Hematopoietic multipotent progenitor cell treated with erythropoietin and hydrocortisone succinate and interleukin-3 and kit ligand, for 6 days (in vitro differentiated cells): ENCODE measurements around the gene CHRND.

Experiments
- DNase-seq: peaks from one replicate; pipeline ENCODE4 v3.0.0-alpha.2; 2015

The CHRND gene

GRCh38 chr2:232488097-232488711, 37.8 kb upstream of the CHRND start:
- no peak for DNase-seq

GRCh38 chr2:232488721-232489300, 37.1 kb upstream of the CHRND start:
- DNase-seq = no peak

- DNase-seq = no peak
Measured at GRCh38 chr2:232489516-232490220, 36.3 kb upstream of the CHRND start.

DNA sequence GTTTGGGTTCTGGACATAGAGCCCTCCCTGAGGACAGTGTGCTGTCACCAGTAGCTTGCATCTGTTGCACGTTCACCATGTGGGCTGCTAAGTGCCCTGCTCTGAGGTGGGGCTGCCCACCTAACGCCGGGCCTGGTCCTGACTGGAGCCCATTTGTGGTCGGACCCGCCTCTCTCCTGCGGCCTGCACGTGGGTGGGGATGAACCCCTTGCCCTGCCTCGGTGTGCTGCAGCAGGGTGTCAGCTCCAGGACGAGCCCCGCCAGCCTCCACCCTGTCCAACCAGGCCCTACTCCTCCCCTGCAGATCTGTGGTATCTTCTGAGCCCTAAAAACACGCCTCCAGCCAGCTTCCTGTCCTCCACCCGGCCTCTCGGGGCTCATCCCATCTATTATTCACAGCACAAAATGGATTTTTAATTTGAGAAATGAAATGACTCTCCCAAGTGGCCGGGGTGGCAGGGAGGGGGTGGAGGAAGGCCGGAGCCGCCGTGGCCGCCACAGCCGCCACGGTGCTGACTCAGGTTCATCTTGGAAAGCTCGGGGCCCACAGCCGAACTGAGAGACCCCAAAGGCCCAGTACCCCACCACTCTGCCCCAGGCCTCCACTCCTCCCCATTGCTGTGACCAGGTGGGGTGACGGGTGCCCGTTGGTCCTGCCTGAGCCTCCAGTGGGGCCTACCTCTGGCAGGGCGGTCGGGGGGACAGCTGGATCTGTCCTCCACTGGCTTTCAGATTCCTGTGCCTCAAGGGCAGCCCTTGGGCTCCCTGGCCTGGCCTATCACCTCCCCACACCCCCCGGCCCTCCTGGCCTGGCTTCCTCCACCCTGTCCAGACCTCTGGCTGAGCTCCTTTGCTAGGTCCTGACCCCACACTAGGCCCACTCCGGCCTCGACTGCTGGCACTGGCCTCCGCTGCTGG, 35.5 kb upstream of the CHRND start:
- no peak for DNase-seq

DNA sequence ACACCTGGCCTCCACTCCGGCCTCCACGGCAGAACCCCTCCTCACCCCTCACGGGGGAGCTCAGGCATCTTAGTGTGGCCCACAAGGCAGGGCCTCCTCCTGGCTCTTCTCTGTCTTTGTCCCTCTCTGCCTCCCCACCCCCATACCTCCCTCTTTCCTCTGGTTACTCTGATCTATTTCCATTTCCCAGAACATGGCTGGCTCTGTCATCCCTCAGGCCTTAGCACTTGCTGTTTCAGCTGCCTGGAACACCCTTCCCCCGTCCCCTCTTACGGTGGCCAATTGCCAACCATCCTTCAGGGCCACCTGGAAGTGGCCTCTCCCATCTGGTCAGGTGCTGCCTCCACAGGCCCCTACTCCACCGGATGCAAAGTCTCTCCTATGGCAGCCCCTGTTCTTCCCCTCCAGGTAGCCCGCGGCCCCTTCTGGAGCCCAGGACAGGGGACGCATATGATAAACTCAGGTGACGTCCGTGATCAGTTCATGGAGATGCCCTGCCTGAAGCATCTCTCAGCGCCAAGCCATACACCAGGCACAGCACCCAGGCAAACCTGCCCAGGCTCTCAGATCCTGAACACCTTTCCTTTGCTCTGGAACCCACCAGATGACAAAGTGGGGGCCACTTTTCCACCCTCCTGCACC, 34.7 kb upstream of the CHRND start:
- DNase-seq = no peak

GRCh38 chr2:232492236-232492848, 33.6 kb upstream of the CHRND start:
- DNase-seq = no peak

DNA sequence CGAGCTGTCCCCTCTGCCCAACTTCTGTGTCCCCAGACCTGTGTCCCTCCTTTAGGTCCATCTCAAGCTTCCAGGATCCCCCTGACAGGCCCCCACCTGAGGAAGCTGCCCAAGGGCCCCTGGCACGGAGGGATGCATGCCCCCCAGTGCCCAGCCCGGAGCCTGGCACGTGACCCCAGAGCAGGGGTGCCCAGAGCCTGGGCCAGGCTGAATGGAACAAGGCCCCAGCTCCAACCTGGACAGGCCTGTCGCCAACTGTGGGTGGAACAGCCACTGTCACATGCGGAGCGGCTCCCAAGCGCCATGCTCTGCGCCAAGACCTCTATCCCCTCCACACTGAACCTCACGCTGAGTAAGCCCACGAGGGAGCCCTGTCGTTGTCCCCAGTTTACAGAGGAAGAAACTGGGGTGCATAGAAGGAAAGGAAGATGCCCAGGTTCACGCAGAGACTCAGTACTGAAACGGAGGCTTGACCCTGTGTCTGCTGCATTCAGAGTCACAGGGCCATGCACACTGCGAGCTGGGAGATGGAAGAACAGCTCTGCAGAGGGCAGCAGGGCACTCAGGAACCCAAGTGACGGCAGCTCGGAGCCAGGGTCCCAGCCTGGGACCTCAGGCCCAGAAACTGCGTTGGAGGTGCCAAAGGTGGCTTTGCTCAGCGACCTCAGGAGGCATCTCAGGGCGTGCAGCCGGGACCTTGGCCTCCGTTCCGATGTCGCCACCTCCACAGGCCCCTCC, 32.8 kb upstream of the CHRND start:
- no peak for DNase-seq

GRCh38 chr2:232493701-232494474, 32.1 kb upstream of the CHRND start:
- DNase-seq = no peak

GRCh38 chr2:232494542-232494941, 31.4 kb upstream of the CHRND start:
- no peak for DNase-seq

DNA sequence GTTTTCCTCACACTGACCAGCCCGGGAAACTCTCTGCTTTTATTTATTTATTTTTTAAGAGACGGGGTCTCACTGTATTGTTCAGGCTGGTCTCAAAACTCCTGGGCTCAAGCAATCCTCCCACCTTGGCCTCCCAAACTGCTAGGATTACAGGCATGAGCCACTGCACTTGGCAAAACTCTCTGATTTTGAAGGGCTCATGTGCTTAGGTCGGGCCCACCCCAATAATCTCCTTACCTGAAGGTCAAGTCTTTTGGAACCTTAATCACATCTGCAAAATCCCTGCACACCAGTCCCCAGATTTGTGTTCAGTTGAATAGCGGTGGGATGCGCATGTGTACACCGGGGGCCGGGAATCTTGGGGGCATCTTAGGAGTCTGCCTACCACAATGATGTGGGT, 30.7 kb upstream of the CHRND start:
- DNase-seq = no peak

GRCh38 chr2:232496501-232497270, 29.3 kb upstream of the CHRND start:
- no peak for DNase-seq

DNA sequence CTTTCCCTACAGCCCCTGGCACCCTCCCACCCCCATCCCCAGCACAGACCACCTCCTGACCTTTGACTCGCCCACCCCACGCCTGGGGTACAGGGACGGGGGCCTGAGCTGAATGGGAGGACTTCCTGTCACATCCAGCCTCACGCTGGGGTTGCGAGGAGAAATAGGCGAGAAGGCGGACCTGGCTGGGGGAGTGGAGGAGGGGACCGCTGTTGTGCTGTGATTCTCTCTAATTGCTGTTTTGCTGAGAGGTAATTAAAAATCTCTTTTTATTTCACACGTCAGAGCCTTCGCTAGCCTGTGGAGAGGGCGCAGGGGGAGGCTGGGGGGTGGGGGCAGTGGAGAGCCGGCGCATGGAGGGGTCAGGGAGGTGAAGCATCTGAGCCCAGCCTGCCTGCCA, 28.6 kb upstream of the CHRND start:
- DNase-seq = no peak

- no peak for DNase-seq
Measured at GRCh38 chr2:232498452-232498851, 27.5 kb upstream of the CHRND start.

DNA sequence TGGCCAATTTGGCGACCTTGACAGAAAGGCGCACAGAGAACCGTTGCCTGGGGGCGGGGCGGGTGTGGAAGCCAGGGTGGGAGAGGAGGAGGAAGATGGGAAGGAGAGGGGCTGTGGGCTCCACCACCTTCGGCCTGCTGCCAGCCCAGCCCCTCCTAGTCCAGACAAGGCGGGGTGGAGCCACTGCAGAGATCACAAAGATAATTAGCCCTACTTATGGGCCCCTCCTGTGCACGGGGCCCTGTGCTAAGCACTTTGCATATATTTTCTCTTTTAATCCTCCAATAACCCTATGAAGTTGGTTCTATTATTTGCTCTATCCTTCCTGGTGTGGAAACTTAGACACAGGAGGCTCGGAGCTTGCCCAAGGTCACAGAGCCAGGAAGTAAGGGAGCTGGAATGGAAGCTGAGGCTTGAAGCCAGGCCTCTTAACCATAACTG, 24.6 kb upstream of the CHRND start:
- DNase-seq = no peak

DNA sequence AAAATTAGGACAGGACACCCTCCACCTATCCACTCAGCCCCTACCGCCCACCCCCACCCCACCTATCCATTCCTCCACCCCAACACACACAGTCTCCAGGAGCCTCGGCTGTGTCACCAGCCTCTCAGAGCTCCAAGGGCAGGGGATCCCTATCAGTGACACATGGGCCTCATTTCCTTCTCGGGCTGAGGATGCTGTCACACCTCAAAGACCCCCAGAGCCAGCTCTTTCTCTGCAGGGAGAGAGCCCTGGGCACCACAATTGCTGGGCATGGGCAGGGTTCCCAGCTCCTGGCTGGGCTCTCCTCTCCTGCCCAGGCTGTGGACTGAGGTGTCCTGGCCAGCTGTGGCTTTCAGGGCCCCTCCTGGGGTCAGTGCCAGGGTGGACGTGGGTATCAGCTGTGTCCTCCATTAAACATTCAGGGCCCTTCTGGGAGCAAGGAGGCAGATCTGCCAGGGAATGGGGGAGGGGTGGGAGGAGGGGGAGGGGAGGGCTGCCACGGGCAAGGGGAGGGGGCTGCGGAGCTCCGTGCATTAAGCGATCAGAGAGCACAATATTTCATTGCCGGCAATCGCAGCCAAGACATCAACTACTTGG, 24.1 kb upstream of the CHRND start:
- no peak for DNase-seq

DNA sequence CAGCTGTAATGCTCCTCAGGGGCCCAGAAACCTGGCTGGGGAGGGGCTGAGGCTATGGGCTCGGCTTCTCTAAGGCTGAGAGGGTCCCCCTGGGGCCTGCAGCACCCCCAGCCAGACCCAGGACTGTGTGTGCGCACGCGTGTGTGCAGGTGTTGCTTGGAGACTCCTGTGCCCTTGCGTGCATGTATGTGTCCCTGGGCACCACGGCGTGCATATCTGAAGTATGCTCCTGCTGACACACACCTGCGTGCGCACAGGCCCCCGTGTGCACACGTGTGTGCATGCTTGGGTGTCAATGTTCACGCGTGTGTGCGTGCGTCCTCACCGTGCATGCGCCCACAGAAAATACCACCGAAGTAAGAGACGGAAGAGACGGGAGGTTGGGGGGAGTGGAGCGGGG, 23.4 kb upstream of the CHRND start:
- no peak for DNase-seq

GRCh38 chr2:232502911-232503808, 22.8 kb upstream of the CHRND start:
- DNase-seq = no peak

GRCh38 chr2:232503809-232504323, 22.1 kb upstream of the CHRND start:
- no peak for DNase-seq
